Hepatocyte (in vitro differentiated cells): ENCODE data around the gene PPP2R2C.

Source experiments
- EZH2 ChIP-seq: fragments of 200-600 bp; sonication (generic); IDR thresholded peaks from 2 replicates; pipeline ENCODE4 v1.6.1; 2016; ENCODE audit warnings: antibody characterized with exemption, mild to moderate bottlenecking, borderline replicate concordance
- EZH2phosphoT487 ChIP-seq: fragments of 200-600 bp; sonication (generic); IDR thresholded peaks from one replicate; pipeline ENCODE4 v1.6.1; 2018; ENCODE audit warnings: antibody characterized with exemption, mild to moderate bottlenecking, low read depth, moderate library complexity; ENCODE audit not compliant: unreplicated experiment, severe bottlenecking
- TF ChIP-seq, protein P1 (sequence below): fragments of 200-600 bp; sonication (generic); IDR thresholded peaks from 2 replicates; pipeline ENCODE4 v1.5.1; 2016; ENCODE audit warnings: antibody characterized with exemption, mild to moderate bottlenecking; ENCODE audit not compliant: poor library complexity

- TF ChIP-seq EZH2, result no peak
- TF ChIP-seq, protein P1, sequence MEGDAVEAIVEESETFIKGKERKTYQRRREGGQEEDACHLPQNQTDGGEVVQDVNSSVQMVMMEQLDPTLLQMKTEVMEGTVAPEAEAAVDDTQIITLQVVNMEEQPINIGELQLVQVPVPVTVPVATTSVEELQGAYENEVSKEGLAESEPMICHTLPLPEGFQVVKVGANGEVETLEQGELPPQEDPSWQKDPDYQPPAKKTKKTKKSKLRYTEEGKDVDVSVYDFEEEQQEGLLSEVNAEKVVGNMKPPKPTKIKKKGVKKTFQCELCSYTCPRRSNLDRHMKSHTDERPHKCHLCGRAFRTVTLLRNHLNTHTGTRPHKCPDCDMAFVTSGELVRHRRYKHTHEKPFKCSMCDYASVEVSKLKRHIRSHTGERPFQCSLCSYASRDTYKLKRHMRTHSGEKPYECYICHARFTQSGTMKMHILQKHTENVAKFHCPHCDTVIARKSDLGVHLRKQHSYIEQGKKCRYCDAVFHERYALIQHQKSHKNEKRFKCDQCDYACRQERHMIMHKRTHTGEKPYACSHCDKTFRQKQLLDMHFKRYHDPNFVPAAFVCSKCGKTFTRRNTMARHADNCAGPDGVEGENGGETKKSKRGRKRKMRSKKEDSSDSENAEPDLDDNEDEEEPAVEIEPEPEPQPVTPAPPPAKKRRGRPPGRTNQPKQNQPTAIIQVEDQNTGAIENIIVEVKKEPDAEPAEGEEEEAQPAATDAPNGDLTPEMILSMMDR, result no peak
- no peak for TF ChIP-seq EZH2phosphoT487
Measured at GRCh38 chr4:6359536-6360308, 112.7 kb downstream of the PPP2R2C start.
